Panc1 (cell line): ENCODE results near the gene MYMK. TPM values are rescaled to one million over a fixed set of nuclear protein-coding genes. Genes with fewer than 3 reads are reported as not detected.

ENCODE experiments used
- ATAC-seq: fragments of 200-7000 bp; cut with Tn5 transposase; 2 replicates; pipeline ENCODE4 v1.9.1; 2020; ENCODE audit warnings: mild to moderate bottlenecking, moderate library complexity
- BruUV-seq: library from RNA; stranded (reverse); fragments of 400-500 nt; replicated peaks from 2 replicates; lab custom pipeline; 2021; lab: Mats Ljungman, UMichigan
- CTCF ChIA-PET: fragments of 300-600 bp; sonication (Branson Sonifier 250); formaldehyde crosslinking; loops from one replicate; lab custom pipeline; 2022; ENCODE audit warnings: antibody characterized with exemption; lab: Charles Lee
- POLR2A ChIA-PET: fragments of 300-600 bp; sonication (Branson Sonifier 250); formaldehyde crosslinking; loops from one replicate; lab custom pipeline; 2022; ENCODE audit warnings: antibody characterized with exemption; lab: Charles Lee
- DNase-seq: peaks from one replicate; pipeline ENCODE4 v3.0.0-alpha.2; 2010; ENCODE audit warnings: low read depth, low spot score
- H3K27ac ChIP-seq: 2 replicates; pipeline ENCODE4 v1.5.1; 2011; ENCODE audit warnings: mild to moderate bottlenecking, low read length, inconsistent platforms
- H3K27me3 ChIP-seq: fragments of 200-500 bp; sonication (Bioruptor generic); 2 replicates; pipeline ENCODE4 v1.6.0; 2014; ENCODE audit warnings: low read length, inconsistent platforms; ENCODE audit not compliant: control insufficient read depth, insufficient read depth
- H3K36me3 ChIP-seq: fragments of 200-500 bp; sonication (Bioruptor generic); 2 replicates; pipeline ENCODE4 v1.5.1; 2014; ENCODE audit warnings: inconsistent platforms, mild to moderate bottlenecking, low read length, moderate library complexity; ENCODE audit not compliant: control insufficient read depth, insufficient read depth
- H3K4me1 ChIP-seq: 2 replicates; pipeline ENCODE4 v1.5.1; 2011; ENCODE audit warnings: inconsistent platforms, mild to moderate bottlenecking, low read length, moderate library complexity; ENCODE audit not compliant: control insufficient read depth, insufficient read depth
- H3K4me3 ChIP-seq, 2 experiments: 2 replicates each; pipeline ENCODE4 v1.5.1; 2011 to 2012; ENCODE audit warnings: low read depth in 2 of 2, low read length in 2 of 2, mild to moderate bottlenecking in 2 of 2, inconsistent platforms in 1 of 2, moderate library complexity in 1 of 2
- H3K9me3 ChIP-seq: fragments of 200-500 bp; sonication (Bioruptor generic); 2 replicates; pipeline ENCODE4 v1.5.1; 2014; ENCODE audit warnings: low read depth, mild to moderate bottlenecking, inconsistent platforms, low read length, moderate library complexity; ENCODE audit not compliant: control insufficient read depth, insufficient read depth
- POLR2AphosphoS5 ChIP-seq: IDR thresholded peaks from 2 replicates; pipeline ENCODE4 v1.6.1; 2012; ENCODE audit warnings: mild to moderate bottlenecking, low read depth, low read length, moderate library complexity
- SIN3A ChIP-seq: IDR thresholded peaks from 2 replicates; pipeline ENCODE4 v1.6.1; 2012; ENCODE audit warnings: low read depth, mild to moderate bottlenecking, low read length, moderate library complexity, borderline replicate concordance; ENCODE audit not compliant: insufficient read depth
- TCF7L2 ChIP-seq: IDR thresholded peaks from 2 replicates; pipeline ENCODE4 v1.6.1; 2011; ENCODE audit warnings: mild to moderate bottlenecking, low read depth, low read length, inconsistent platforms
- in situ Hi-C: cut with HindIII; loops from 2 replicates; pipeline ENCODE4 v1.10.0; 2016; ENCODE audit warnings: low sequenced_read_pairs, low pct_unique_long_range_greater_than_20kb
- intact Hi-C: fragments of 100-400 bp; cut with micrococcal nuclease; formaldehyde crosslinking; loops from one replicate; pipeline ENCODE4 v1.10.0; 2022; ENCODE audit not compliant: unreplicated experiment
- total RNA-seq: library from RNA; stranded (reverse); gene quantifications from one replicate; pipeline ENCODE4 v1.2.1, GENCODE V29; 2021; ENCODE audit not compliant: unreplicated experiment
- TF ChIP-seq, protein P1 (sequence below): fragments of 450-650 bp; IDR thresholded peaks from 2 replicates; pipeline ENCODE4 v1.5.1; 2017; ENCODE audit warnings: mild to moderate bottlenecking
- TF ChIP-seq, protein P2 (sequence below), 2 experiments: IDR thresholded peaks; 2 replicates each; pipeline ENCODE4 v1.6.1; 2011 to 2012; ENCODE audit warnings: low read depth in 2 of 2, control low read depth in 1 of 2, low read length in 1 of 2, mild to moderate bottlenecking in 1 of 2, moderate library complexity in 1 of 2; ENCODE audit not compliant: insufficient read depth in 1 of 2

Gene MYMK
- total RNA-seq, 1 experiment from 2014 or later = not detected

DNA sequence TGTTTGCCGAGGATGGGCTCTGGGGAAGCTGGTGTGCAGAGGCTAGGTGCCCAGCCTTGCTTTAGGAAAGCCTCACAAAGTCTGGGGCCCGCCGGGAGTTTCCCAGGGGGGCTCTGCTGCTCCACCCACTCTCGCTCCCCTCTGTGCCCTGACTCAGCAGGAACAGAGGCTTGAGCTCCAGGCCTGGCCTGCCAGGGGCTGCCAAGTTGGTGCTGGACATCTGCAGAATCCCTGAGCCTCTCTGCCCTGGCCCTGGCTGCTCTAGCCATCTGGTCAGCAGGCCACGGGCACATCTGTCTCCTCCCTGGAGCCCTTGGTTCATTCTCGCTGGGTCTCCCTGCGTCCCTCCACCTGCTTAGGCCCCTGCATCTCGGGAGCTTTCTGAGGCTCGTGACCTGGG is 9.1 kb upstream of the MYMK start:
- no peak overlapping the region for H3K4me3 ChIP-seq
- ChIA-PET POLR2A (no interaction called here), CTCF (no interaction called here)
- H3K4me1 ChIP-seq = no peaks in the 10 kb centered on the region; the same call in 1 of the 2 replicates
- H3K27ac ChIP-seq = no peak overlapping the region
- no peaks in the 10 kb centered on the region for H3K36me3 ChIP-seq
- no TSS peak for BruUV-seq
- DNase-seq (no peak), ATAC-seq (no peak)
- H3K27me3 ChIP-seq = no peaks in the 10 kb centered on the region
- intact Hi-C loops = loop anchor here (1.0 kb wide), 1 partner anchor 192 kb away; no protein-coding TSS in a partner anchor
- in situ Hi-C loops = no loop called here
- no peaks in the 10 kb centered on the region for H3K9me3 ChIP-seq
- no peak for TF ChIP-seq POLR2AphosphoS5
- TF ChIP-seq, protein P1, sequence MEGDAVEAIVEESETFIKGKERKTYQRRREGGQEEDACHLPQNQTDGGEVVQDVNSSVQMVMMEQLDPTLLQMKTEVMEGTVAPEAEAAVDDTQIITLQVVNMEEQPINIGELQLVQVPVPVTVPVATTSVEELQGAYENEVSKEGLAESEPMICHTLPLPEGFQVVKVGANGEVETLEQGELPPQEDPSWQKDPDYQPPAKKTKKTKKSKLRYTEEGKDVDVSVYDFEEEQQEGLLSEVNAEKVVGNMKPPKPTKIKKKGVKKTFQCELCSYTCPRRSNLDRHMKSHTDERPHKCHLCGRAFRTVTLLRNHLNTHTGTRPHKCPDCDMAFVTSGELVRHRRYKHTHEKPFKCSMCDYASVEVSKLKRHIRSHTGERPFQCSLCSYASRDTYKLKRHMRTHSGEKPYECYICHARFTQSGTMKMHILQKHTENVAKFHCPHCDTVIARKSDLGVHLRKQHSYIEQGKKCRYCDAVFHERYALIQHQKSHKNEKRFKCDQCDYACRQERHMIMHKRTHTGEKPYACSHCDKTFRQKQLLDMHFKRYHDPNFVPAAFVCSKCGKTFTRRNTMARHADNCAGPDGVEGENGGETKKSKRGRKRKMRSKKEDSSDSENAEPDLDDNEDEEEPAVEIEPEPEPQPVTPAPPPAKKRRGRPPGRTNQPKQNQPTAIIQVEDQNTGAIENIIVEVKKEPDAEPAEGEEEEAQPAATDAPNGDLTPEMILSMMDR = no peak
- TF ChIP-seq SIN3A = no peak
- TF ChIP-seq TCF7L2 = no peak
- TF ChIP-seq, protein P2, sequence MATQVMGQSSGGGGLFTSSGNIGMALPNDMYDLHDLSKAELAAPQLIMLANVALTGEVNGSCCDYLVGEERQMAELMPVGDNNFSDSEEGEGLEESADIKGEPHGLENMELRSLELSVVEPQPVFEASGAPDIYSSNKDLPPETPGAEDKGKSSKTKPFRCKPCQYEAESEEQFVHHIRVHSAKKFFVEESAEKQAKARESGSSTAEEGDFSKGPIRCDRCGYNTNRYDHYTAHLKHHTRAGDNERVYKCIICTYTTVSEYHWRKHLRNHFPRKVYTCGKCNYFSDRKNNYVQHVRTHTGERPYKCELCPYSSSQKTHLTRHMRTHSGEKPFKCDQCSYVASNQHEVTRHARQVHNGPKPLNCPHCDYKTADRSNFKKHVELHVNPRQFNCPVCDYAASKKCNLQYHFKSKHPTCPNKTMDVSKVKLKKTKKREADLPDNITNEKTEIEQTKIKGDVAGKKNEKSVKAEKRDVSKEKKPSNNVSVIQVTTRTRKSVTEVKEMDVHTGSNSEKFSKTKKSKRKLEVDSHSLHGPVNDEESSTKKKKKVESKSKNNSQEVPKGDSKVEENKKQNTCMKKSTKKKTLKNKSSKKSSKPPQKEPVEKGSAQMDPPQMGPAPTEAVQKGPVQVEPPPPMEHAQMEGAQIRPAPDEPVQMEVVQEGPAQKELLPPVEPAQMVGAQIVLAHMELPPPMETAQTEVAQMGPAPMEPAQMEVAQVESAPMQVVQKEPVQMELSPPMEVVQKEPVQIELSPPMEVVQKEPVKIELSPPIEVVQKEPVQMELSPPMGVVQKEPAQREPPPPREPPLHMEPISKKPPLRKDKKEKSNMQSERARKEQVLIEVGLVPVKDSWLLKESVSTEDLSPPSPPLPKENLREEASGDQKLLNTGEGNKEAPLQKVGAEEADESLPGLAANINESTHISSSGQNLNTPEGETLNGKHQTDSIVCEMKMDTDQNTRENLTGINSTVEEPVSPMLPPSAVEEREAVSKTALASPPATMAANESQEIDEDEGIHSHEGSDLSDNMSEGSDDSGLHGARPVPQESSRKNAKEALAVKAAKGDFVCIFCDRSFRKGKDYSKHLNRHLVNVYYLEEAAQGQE (IDR thresholded peaks at IDR 0.05; ENCODE audit: insufficient read depth in 1 of 2, low read depth in 2 of 2, low read length in 1 of 2) = no peak

DNA sequence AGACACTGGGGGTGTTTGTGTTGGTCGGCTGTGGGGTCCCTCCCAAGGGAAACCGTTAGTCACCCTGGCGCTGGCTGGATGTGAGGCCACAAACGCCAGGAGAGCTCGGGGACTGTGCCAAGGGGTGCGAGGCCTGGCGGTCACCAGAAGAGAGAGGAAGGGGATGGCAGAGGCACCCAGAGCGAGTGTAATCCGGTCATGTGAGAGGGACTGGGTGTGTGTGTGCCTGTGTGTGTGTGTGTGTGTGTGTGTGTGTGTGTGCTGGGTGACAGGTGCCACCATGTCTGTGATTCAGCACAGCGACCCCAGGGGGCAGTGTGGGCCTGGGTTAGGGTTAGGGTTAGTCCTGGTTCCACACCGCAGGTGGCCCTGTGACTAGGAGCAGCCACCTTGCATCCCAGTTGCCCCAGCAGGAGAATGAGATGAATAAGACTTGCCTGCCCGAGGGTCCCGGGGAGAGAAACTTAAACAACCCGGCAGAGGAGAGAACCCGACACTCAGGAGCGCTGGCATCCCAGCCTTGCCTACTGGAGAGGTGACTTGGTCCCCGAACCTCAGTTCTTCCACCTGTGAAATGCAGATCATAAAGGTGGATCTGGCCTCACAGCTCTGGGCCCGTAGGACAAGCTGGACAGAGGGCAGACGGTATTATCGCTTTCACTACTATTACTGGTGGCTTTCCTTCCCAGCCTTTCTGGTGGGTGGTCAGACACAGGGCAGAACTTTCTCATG is 8.3 kb upstream of the MYMK start:
- TF ChIP-seq, protein P1 = peak; percentile 79
- no peak for TF ChIP-seq TCF7L2
- no peak for TF ChIP-seq POLR2AphosphoS5
- TF ChIP-seq SIN3A = no peak
- in situ Hi-C loops (no loop called here), intact Hi-C loops (loop anchor here (1.0 kb wide), 1 partner anchor 193 kb away; no protein-coding TSS in a partner anchor)
- ChIA-PET CTCF (no interaction called here), POLR2A (no interaction called here)
- BruUV-seq = no TSS peak
- ATAC-seq = peak; percentile 82
- peak; percentile 10 for DNase-seq
- H3K27ac ChIP-seq = no peak overlapping the region
- no peaks in the 10 kb centered on the region for H3K9me3 ChIP-seq
- H3K27me3 ChIP-seq = no peaks in the 10 kb centered on the region
- no peaks in the 10 kb centered on the region; the same call in 1 of the 2 replicates for H3K4me1 ChIP-seq
- no peaks in the 10 kb centered on the region for H3K36me3 ChIP-seq
- no peak overlapping the region for H3K4me3 ChIP-seq
